Measurements from ENCODE around the gene FKBP5. TPM values are rescaled to one million over a fixed set of nuclear protein-coding genes. Genes with fewer than 3 reads are reported as not detected.
A peak's percentile ranks its signal among the peaks of the same experiment; 100 is the strongest.

Gene FKBP5
- total RNA-seq, 1 donor from 2014 or later = 5.9 TPM

DNA sequence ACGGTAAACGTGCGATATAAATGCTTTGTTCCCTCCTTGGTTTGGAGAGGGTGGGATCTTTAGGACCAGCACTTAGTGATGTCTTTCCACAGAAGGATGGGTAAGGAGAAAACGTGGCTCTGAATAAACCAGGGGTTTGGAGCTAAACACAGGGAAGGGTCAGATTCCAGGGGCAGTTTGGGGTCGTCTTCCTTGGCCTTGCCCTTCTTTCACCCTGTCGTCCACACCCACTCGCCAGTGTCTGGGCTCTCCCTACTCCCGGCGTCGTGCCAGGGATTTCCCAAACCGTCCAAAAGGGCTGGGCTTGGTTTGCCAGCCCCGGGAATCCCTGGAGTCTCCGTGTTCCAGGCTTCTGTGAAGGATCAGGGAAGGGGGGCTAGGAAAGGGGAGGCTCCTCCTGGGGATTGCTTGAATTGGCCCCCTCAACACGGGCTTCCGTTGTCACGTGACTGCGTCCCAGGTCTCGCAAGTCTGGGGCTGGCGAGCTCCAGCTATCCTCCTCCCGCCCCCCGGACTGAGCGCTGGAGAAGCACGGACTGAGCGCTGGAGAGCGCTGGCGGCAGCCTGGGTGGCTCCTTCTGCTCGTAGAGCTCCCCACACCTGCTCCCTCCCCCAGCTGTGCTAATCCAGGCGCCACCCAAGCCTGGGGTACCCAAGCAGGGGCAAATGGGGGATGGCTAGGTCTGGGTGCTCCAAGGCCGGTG lies 38.7 kb upstream of the FKBP5 start:
- DNase-seq (ENCODE audit: low spot score, unreplicated experiment) = peak; percentile 29
- H3K4me1 Mint-ChIP-seq (ENCODE audit: low read depth) = peaks cover 23% of the 10 kb centered on the region
- no peaks in the 10 kb centered on the region for H3K9me3 Mint-ChIP-seq (ENCODE audit: low read depth)
- peak overlapping the region; percentile 83 for H3K27ac Mint-ChIP-seq
- peaks cover 42% of the 10 kb centered on the region for H3K27me3 Mint-ChIP-seq
- no peaks in the 10 kb centered on the region for H3K36me3 Mint-ChIP-seq (ENCODE audit: insufficient read depth)
- TF ChIP-seq, protein P1, sequence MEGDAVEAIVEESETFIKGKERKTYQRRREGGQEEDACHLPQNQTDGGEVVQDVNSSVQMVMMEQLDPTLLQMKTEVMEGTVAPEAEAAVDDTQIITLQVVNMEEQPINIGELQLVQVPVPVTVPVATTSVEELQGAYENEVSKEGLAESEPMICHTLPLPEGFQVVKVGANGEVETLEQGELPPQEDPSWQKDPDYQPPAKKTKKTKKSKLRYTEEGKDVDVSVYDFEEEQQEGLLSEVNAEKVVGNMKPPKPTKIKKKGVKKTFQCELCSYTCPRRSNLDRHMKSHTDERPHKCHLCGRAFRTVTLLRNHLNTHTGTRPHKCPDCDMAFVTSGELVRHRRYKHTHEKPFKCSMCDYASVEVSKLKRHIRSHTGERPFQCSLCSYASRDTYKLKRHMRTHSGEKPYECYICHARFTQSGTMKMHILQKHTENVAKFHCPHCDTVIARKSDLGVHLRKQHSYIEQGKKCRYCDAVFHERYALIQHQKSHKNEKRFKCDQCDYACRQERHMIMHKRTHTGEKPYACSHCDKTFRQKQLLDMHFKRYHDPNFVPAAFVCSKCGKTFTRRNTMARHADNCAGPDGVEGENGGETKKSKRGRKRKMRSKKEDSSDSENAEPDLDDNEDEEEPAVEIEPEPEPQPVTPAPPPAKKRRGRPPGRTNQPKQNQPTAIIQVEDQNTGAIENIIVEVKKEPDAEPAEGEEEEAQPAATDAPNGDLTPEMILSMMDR (IDR thresholded peaks at IDR 0.05; ENCODE audit: unreplicated experiment) = no peak
- peak overlapping the region; percentile 70 for H3K4me3 Mint-ChIP-seq (ENCODE audit: low read depth)

DNA sequence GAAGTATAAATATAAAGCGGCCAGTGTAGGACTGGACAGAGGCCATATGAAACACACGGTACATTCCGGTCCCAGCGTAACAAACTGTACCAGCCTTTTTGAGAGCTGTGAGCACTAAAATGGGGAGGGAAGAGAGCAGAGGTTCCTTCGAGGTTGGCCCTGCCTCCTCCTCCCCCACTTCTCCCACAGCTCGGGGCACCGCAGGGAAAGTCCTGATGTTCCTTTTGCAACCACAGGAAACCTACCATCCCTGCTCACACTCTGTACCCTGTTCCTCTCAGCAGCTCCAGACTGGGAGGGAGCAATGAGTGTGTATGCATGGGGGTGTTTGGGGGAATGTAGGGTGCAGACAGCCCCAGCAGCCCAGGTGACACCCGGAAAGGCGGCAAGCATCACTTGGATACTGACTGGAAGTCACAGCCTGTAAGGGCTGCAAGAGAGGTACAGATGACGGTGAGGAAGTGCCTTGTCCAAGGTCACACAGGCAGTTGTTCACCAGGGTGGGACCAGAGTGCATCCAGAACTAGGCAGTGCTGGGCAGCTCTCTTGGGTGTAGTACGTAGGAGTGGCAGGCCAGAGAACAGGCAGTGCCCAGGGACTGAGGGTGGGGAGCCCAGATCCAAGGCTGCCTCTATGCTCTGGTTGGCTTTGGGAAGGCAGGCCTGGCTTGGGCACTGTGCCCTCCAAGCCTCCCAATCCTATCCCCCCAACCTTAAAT lies 37.2 kb upstream of the FKBP5 start:
- H3K4me1 Mint-ChIP-seq (ENCODE audit: low read depth) = peaks cover 22% of the 10 kb centered on the region
- no peak overlapping the region for H3K4me3 Mint-ChIP-seq (ENCODE audit: low read depth)
- peak overlapping the region; percentile 24 for H3K27ac Mint-ChIP-seq
- no peak for DNase-seq (ENCODE audit: low spot score, unreplicated experiment)
- no peaks in the 10 kb centered on the region for H3K9me3 Mint-ChIP-seq (ENCODE audit: low read depth)
- TF ChIP-seq, protein P1 (IDR thresholded peaks at IDR 0.05; ENCODE audit: unreplicated experiment) = no peak
- peaks cover 42% of the 10 kb centered on the region for H3K27me3 Mint-ChIP-seq
- no peaks in the 10 kb centered on the region for H3K36me3 Mint-ChIP-seq (ENCODE audit: insufficient read depth)

DNA sequence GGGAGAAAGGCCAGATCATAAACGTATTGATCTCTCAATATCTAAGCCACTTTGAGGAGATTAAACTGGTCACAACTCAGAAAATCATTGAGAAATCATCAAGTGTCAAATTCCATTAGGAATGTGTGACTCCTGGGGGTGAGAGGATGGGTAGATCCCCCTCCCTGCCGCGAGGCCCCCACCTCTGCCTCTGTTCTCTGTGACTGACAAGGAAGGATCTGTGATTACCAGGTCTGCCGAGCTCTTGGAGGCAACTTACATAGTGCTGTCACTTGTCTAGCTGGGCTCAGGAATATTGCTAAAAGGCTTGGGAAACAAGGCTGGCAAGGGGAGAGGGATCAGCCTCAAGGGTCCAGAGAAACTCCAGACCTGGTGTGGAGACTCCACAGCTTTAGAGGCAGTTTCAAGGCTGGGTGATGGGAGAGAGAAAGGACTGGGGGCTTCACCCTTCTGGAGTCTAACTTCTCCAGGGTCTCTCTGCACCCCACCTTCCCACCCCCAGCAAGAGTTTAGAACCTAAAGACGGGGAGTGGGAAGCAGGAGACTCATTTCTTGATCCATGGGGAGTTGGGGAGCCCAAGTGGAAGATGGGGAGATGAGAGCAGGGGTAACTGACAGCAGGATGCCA lies 36.5 kb upstream of the FKBP5 start:
- H3K4me1 Mint-ChIP-seq (ENCODE audit: low read depth) = peaks cover 26% of the 10 kb centered on the region
- no peaks in the 10 kb centered on the region for H3K36me3 Mint-ChIP-seq (ENCODE audit: insufficient read depth)
- peaks cover 42% of the 10 kb centered on the region for H3K27me3 Mint-ChIP-seq
- no peaks in the 10 kb centered on the region for H3K9me3 Mint-ChIP-seq (ENCODE audit: low read depth)
- no peak overlapping the region for H3K4me3 Mint-ChIP-seq (ENCODE audit: low read depth)
- H3K27ac Mint-ChIP-seq = no peak overlapping the region
- DNase-seq (ENCODE audit: low spot score, unreplicated experiment) = no peak
- TF ChIP-seq, protein P1 (IDR thresholded peaks at IDR 0.05; ENCODE audit: unreplicated experiment) = no peak

DNA sequence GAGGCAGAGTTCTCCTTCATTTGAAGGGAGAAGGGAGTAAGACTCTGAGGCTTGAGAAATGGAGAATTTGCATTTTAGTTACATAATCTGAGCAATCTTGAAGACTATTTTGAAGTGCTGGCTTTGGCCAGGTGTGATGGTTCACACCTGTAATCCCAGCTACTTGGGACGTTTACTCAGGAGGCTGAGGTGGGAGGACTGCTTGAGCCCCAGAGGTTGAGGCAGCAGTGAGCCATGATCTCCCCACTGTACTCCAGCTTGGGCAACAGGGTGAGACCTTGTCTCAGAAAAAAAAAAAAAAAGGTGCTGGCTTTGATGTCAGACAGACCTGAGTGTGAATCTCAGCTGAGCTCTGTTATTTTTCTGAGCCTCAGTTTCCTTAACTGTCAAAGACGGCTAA lies 35.8 kb upstream of the FKBP5 start:
- DNase-seq (ENCODE audit: low spot score, unreplicated experiment) = no peak

DNA sequence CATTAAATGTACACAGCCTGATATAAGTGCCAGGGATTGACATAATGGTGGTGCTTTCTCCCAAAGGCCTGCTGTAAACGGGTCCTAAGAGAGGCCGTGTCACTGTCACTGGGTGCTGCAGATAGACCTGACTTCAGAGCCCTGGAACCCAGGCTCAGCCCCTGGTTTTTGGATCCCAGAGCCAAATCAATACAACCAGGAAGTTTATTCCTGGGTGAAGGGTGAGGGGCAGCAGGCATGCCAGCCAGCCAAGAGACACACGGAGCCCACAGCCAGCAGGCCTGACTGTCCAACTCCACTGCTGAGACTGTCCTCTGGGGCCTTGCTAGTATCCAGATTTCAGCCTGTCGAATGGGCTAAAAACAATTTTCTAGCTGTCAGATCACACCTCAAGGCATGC lies 35.3 kb upstream of the FKBP5 start:
- peaks cover 24% of the 10 kb centered on the region for H3K4me1 Mint-ChIP-seq (ENCODE audit: low read depth)
- H3K4me3 Mint-ChIP-seq (ENCODE audit: low read depth) = no peak overlapping the region
- TF ChIP-seq, protein P1 (IDR thresholded peaks at IDR 0.05; ENCODE audit: unreplicated experiment) = no peak

More for the DNA sequence above, 35.8 kb upstream of the FKBP5 start:
- H3K27me3 Mint-ChIP-seq = peaks cover 38% of the 10 kb centered on the region
- H3K4me1 Mint-ChIP-seq (ENCODE audit: low read depth) = peaks cover 27% of the 10 kb centered on the region
- no peaks in the 10 kb centered on the region for H3K9me3 Mint-ChIP-seq (ENCODE audit: low read depth)
- H3K36me3 Mint-ChIP-seq (ENCODE audit: insufficient read depth) = no peaks in the 10 kb centered on the region
- TF ChIP-seq, protein P1 (IDR thresholded peaks at IDR 0.05; ENCODE audit: unreplicated experiment) = no peak
- no peak overlapping the region for H3K4me3 Mint-ChIP-seq (ENCODE audit: low read depth)
- H3K27ac Mint-ChIP-seq = no peak overlapping the region

More for the DNA sequence above, 35.3 kb upstream of the FKBP5 start:
- peaks cover 36% of the 10 kb centered on the region for H3K27me3 Mint-ChIP-seq
- H3K9me3 Mint-ChIP-seq (ENCODE audit: low read depth) = no peaks in the 10 kb centered on the region
- no peaks in the 10 kb centered on the region for H3K36me3 Mint-ChIP-seq (ENCODE audit: insufficient read depth)
- H3K27ac Mint-ChIP-seq = no peak overlapping the region
- no peak for DNase-seq (ENCODE audit: low spot score, unreplicated experiment)
